Measurements from ENCODE around the gene CNOT11. TPM values are rescaled to one million over a fixed set of nuclear protein-coding genes. Genes with fewer than 3 reads are reported as not detected.
A peak's percentile ranks its signal among the peaks of the same experiment; 100 is the strongest.
"Not testable (repeated sequence)": the region's sequence is repeated elsewhere in the genome, so short reads cannot be mapped to it uniquely, and the experiment has no call there.

The CNOT11 gene
- total and polyA plus RNA-seq, 2 of the 4 experiments (the other 2 are of a cell fraction): 36.4 to 55.8 TPM

GRCh38 chr2:101240694-101241093 lies 12.0 kb upstream of the CNOT11 start:
- H2BK120ac ChIP-seq (ENCODE audit: low read depth, low read length); H4K20me1 ChIP-seq (ENCODE audit: insufficient read depth, low read length); H4K5ac ChIP-seq (ENCODE audit: low read depth, low read length); H3K27me3 ChIP-seq (ENCODE audit: control insufficient read depth, insufficient read depth, low read length); intact Hi-C loops (cut with micrococcal nuclease); H3K9me3 ChIP-seq (ENCODE audit: control insufficient read depth, insufficient read depth, low read length); H4K8ac ChIP-seq (ENCODE audit: low read depth in 2 of 2, low read length in 2 of 2); H3K9me1 ChIP-seq (ENCODE audit: insufficient read depth, low read length); H3K9ac ChIP-seq (ENCODE audit: low read depth, low read length); POLR2A ChIA-PET (ENCODE audit: unreplicated experiment); H2BK20ac ChIP-seq (ENCODE audit: low read depth, low read length); H3K4me3 ChIP-seq (ENCODE audit: insufficient read depth, low read depth, low read length); H3K56ac ChIP-seq (ENCODE audit: extremely low read depth, insufficient read depth, low read length); H3K14ac ChIP-seq (replicated peaks; ENCODE audit: low read depth, low read length); in situ Hi-C loops (cut with MboI; ENCODE audit: low sequenced_read_pairs); H3K4me2 ChIP-seq (ENCODE audit: low read depth, low read length); H2AK9ac ChIP-seq (replicated peaks; ENCODE audit: low read depth, low read length, poor library complexity); H3K79me1 ChIP-seq (ENCODE audit: low read depth in 1 of 2, low read length in 2 of 2); H4K91ac ChIP-seq (ENCODE audit: insufficient read depth, low read depth, low read length); BruUV-seq (replicated peaks); H2BK15ac ChIP-seq (ENCODE audit: low read depth, low read length); H2BK5ac ChIP-seq (ENCODE audit: low read depth, low read length, poor library complexity, severe bottlenecking); ATAC-seq (ENCODE audit: low read depth); H3K18ac ChIP-seq (ENCODE audit: low read depth, low read length); H3K36me3 ChIP-seq (ENCODE audit: control insufficient read depth, insufficient read depth, low read length); H2AK5ac ChIP-seq (ENCODE audit: low read depth, low read length); H3K4me1 ChIP-seq (ENCODE audit: control insufficient read depth, insufficient read depth, low read length); dilution Hi-C loops (cut with HindIII; ENCODE audit: low sequenced_read_pairs, unreplicated experiment); H2AFZ ChIP-seq (replicated peaks; ENCODE audit: low read length, poor library complexity); H3K4ac ChIP-seq (ENCODE audit: low read depth, low read length); H3K27ac ChIP-seq (ENCODE audit: insufficient read depth, low read length); H3K23ac ChIP-seq (ENCODE audit: low read depth, low read length): not testable (repeated sequence)
- peak; percentile 41 for TF ChIP-seq CTCF (conservative IDR thresholded peaks at IDR 0.05; ENCODE audit: low read depth, low read length)
- peak; percentile 17 for DNase-seq
- CTCF ChIA-PET: interaction anchor here (1.3 to 1.5 kb wide), 2 partner anchors 9 to 10 kb away, joined by 3 to 6 read pairs; no protein-coding TSS in a partner anchor
- no CpG with 5 or more reads among the region's 2 CpGs for WGBS, 2 experiments (ENCODE audit: extremely low coverage in 2 of 2, insufficient read length in 1 of 2)
